NCI-H345 (cell line): ENCODE results near the gene ZNF181.

Experiments
- DNase-seq: peaks from one replicate; lab custom pipeline; 2025; lab: John Stamatoyannopoulos, UW

ZNF181 gene

GRCh38 chr19:34759218-34759917 is 25.3 kb downstream of the ZNF181 start:
- no peak for DNase-seq

- no peak for DNase-seq
Observed at GRCh38 chr19:34766386-34766785, 32.3 kb downstream of the ZNF181 start.

- no peak for DNase-seq
Observed at GRCh38 chr19:34767951-34768350, 33.9 kb downstream of the ZNF181 start.

GRCh38 chr19:34772697-34773554 is 38.9 kb downstream of the ZNF181 start, which contains the start of gene ZNF599:
ZNF599 (minus strand) TSS chr19:34773215; CDS start chr19:34772841, 374 bp downstream.
- DNase-seq: peak; percentile 99

GRCh38 chr19:34773555-34773864 is 39.5 kb downstream of the ZNF181 start:
- DNase-seq: no peak

- DNase-seq: no peak
Observed at GRCh38 chr19:34774857-34775256, 40.8 kb downstream of the ZNF181 start.

- no peak for DNase-seq
Observed at GRCh38 chr19:34778342-34778741, 44.3 kb downstream of the ZNF181 start.

GRCh38 chr19:34779652-34780051 is 45.6 kb downstream of the ZNF181 start:
- no peak for DNase-seq

GRCh38 chr19:34786236-34786635 is 52.2 kb downstream of the ZNF181 start:
- DNase-seq: no peak

GRCh38 chr19:34787059-34787824 is 53.2 kb downstream of the ZNF181 start:
- DNase-seq: no peak

GRCh38 chr19:34788074-34788473 is 54.0 kb downstream of the ZNF181 start:
- DNase-seq: no peak

GRCh38 chr19:34793565-34793964 is 59.5 kb downstream of the ZNF181 start:
- no peak for DNase-seq

GRCh38 chr19:34794066-34794960 is 60.3 kb downstream of the ZNF181 start:
- no peak for DNase-seq
